Glomerular visceral epithelial cell (primary cell): ENCODE data around the gene RGPD8.
"Not testable (repeated sequence)": the region's sequence is repeated elsewhere in the genome, so short reads cannot be mapped to it uniquely, and the experiment has no call there.

ENCODE experiments used
- DNase-seq: peaks from one replicate; pipeline ENCODE4 v3.0.0-alpha.2; 2016; ENCODE audit errors: extremely low spot score

Gene RGPD8

GRCh38 chr2:112435716-112436431, 2.4 kb upstream of the RGPD8 start:
- DNase-seq, result not testable (repeated sequence)

- not testable (repeated sequence) for DNase-seq
Observed at GRCh38 chr2:112434890-112435715, 1.7 kb upstream of the RGPD8 start.

- no peak for DNase-seq
Observed at GRCh38 chr2:112433932-112434730, 686 bp upstream of the RGPD8 start.

GRCh38 chr2:112432735-112433479, 538 bp downstream of the RGPD8 start:
- DNase-seq, result not testable (repeated sequence)

- DNase-seq, result not testable (repeated sequence)
Observed at GRCh38 chr2:112432390-112432734, 1.1 kb downstream of the RGPD8 start.

GRCh38 chr2:112431587-112432295, 1.7 kb downstream of the RGPD8 start:
- DNase-seq, result not testable (repeated sequence)

GRCh38 chr2:112424553-112424952, 8.9 kb downstream of the RGPD8 start:
- not testable (repeated sequence) for DNase-seq

GRCh38 chr2:112416860-112417259, 16.6 kb downstream of the RGPD8 start:
- not testable (repeated sequence) for DNase-seq

- not testable (repeated sequence) for DNase-seq
Observed at GRCh38 chr2:112360055-112360454, 73.4 kb downstream of the RGPD8 start.

- DNase-seq, result not testable (repeated sequence)
Observed at GRCh38 chr2:112354335-112354734, 79.1 kb downstream of the RGPD8 start.

- not testable (repeated sequence) for DNase-seq
Observed at GRCh38 chr2:112352809-112353603, 80.4 kb downstream of the RGPD8 start.

GRCh38 chr2:112352292-112352691, 81.2 kb downstream of the RGPD8 start:
- not testable (repeated sequence) for DNase-seq

GRCh38 chr2:112345030-112346027, 88.1 kb downstream of the RGPD8 start:
- no peak for DNase-seq

GRCh38 chr2:112343827-112344585, 89.4 kb downstream of the RGPD8 start:
- DNase-seq, result no peak

GRCh38 chr2:112342067-112342550, 91.3 kb downstream of the RGPD8 start:
- no peak for DNase-seq

- no peak for DNase-seq
Observed at GRCh38 chr2:112340475-112341267, 92.8 kb downstream of the RGPD8 start.

GRCh38 chr2:112339986-112340385, 93.5 kb downstream of the RGPD8 start:
- DNase-seq, result no peak
